Measurements from ENCODE around the gene PIP4P1. TPM values are rescaled to one million over a fixed set of nuclear protein-coding genes. Genes with fewer than 3 reads are reported as not detected.
"Not testable (repeated sequence)": the region's sequence is repeated elsewhere in the genome, so short reads cannot be mapped to it uniquely, and the experiment has no call there.

The PIP4P1 gene
- total RNA-seq, 2 donors from 2014 or later = 23.1 to 27.4 TPM

- Mint-ChIP-seq H3K4me3 (peak overlapping the region; percentile 70), H3K36me3 (ENCODE audit: low read depth) (peaks cover 7% of the 10 kb centered on the region), H3K9me3 (no peaks in the 10 kb centered on the region), H3K4me1 (peaks cover 18% of the 10 kb centered on the region), H3K27ac (peak overlapping the region; percentile 86), H3K27me3 (no peaks in the 10 kb centered on the region)
- ATAC-seq (replicated peaks) = no peak
Measured at GRCh38 chr14:20460458-20461224, 593 bp downstream of the PIP4P1 start.

- Mint-ChIP-seq H3K27me3 (no peaks in the 10 kb centered on the region), H3K9me3 (no peaks in the 10 kb centered on the region), H3K4me1 (peaks cover 18% of the 10 kb centered on the region), H3K27ac (peak overlapping the region; percentile 7), H3K4me3 (no peak overlapping the region), H3K36me3 (ENCODE audit: low read depth) (peaks cover 7% of the 10 kb centered on the region)
- no peak for ATAC-seq (replicated peaks)
Measured at GRCh38 chr14:20458031-20458789, 3.0 kb downstream of the PIP4P1 start.

GRCh38 chr14:20456971-20457370 lies 4.3 kb downstream of the PIP4P1 start:
- Mint-ChIP-seq H3K4me1 (peaks cover 18% of the 10 kb centered on the region), H3K27me3 (no peaks in the 10 kb centered on the region), H3K9me3 (no peaks in the 10 kb centered on the region), H3K4me3 (no peak overlapping the region), H3K36me3 (ENCODE audit: low read depth) (peaks cover 7% of the 10 kb centered on the region), H3K27ac (peak overlapping the region; percentile 7)
- ATAC-seq (replicated peaks) = no peak

- H3K27me3 Mint-ChIP-seq = no peaks in the 10 kb centered on the region
- H3K27ac Mint-ChIP-seq = no peak overlapping the region
- no peak overlapping the region for H3K4me3 Mint-ChIP-seq
- peak; percentile 67 for ATAC-seq (replicated peaks)
- H3K9me3 Mint-ChIP-seq = no peaks in the 10 kb centered on the region
- no peaks in the 10 kb centered on the region for H3K36me3 Mint-ChIP-seq (ENCODE audit: low read depth)
- H3K4me1 Mint-ChIP-seq = peaks cover 18% of the 10 kb centered on the region
Measured at GRCh38 chr14:20455355-20456300, 5.6 kb downstream of the PIP4P1 start.

GRCh38 chr14:20454516-20455354 lies 6.5 kb downstream of the PIP4P1 start, which contains the start of the genes APEX1 and OSGEP:
Gene APEX1 (plus strand): TSS chr14:20455226. CDS start chr14:20455646, 420 bp downstream.
Gene OSGEP (minus strand): TSS chr14:20454812. CDS start chr14:20454683, 129 bp downstream.
- peak; percentile 89 for ATAC-seq (replicated peaks)
- Mint-ChIP-seq H3K36me3 (ENCODE audit: low read depth) (no peaks in the 10 kb centered on the region), H3K4me1 (peaks cover 9% of the 10 kb centered on the region), H3K27ac (no peak within 1 kb of the TSS), H3K9me3 (no peaks in the 10 kb centered on the region), H3K27me3 (no peaks in the 10 kb centered on the region), H3K4me3 (no peak within 1 kb of the TSS)

GRCh38 chr14:20452831-20453230 lies 8.4 kb downstream of the PIP4P1 start:
- not testable (repeated sequence) for H3K27me3 Mint-ChIP-seq; ATAC-seq (replicated peaks); H3K9me3 Mint-ChIP-seq; H3K4me1 Mint-ChIP-seq; H3K27ac Mint-ChIP-seq; H3K36me3 Mint-ChIP-seq (ENCODE audit: low read depth)
- peak overlapping the region; percentile 34 for H3K4me3 Mint-ChIP-seq

- Mint-ChIP-seq H3K4me3 (no peak overlapping the region), H3K4me1 (no peaks in the 10 kb centered on the region), H3K27ac (peak overlapping the region; percentile 6), H3K27me3 (no peaks in the 10 kb centered on the region), H3K9me3 (no peaks in the 10 kb centered on the region), H3K36me3 (ENCODE audit: low read depth) (no peaks in the 10 kb centered on the region)
- ATAC-seq (replicated peaks) = no peak
Measured at GRCh38 chr14:20446889-20447288, 14.3 kb downstream of the PIP4P1 start.

- H3K9me3 Mint-ChIP-seq; H3K27me3 Mint-ChIP-seq; H3K27ac Mint-ChIP-seq; H3K4me3 Mint-ChIP-seq; H3K36me3 Mint-ChIP-seq (ENCODE audit: low read depth); ATAC-seq (replicated peaks): not testable (repeated sequence)
- peaks cover 18% of the 10 kb centered on the region for H3K4me1 Mint-ChIP-seq
Measured at GRCh38 chr14:20443650-20444049, 17.6 kb downstream of the PIP4P1 start.

- no peak for ATAC-seq (replicated peaks)
- Mint-ChIP-seq H3K27ac (peak overlapping the region; percentile 76), H3K36me3 (ENCODE audit: low read depth) (no peaks in the 10 kb centered on the region)
Measured at GRCh38 chr14:20441461-20441860, 19.8 kb downstream of the PIP4P1 start.

GRCh38 chr14:20440882-20441281 lies 20.4 kb downstream of the PIP4P1 start:
- Mint-ChIP-seq H3K27ac (peak overlapping the region; percentile 76), H3K4me3 (peak overlapping the region; percentile 38), H3K4me1 (peaks cover 18% of the 10 kb centered on the region), H3K27me3 (no peaks in the 10 kb centered on the region), H3K9me3 (no peaks in the 10 kb centered on the region), H3K36me3 (ENCODE audit: low read depth) (no peaks in the 10 kb centered on the region)
- ATAC-seq (replicated peaks) = peak; percentile 99

More at GRCh38 chr14:20441461-20441860, 19.8 kb downstream of the PIP4P1 start:
- H3K4me3 Mint-ChIP-seq = peak overlapping the region; percentile 38
- peaks cover 18% of the 10 kb centered on the region for H3K4me1 Mint-ChIP-seq
- no peaks in the 10 kb centered on the region for H3K9me3 Mint-ChIP-seq
- no peaks in the 10 kb centered on the region for H3K27me3 Mint-ChIP-seq

- Mint-ChIP-seq H3K4me3 (peak overlapping the region; percentile 38), H3K4me1 (peaks cover 18% of the 10 kb centered on the region)
- no peak for ATAC-seq (replicated peaks)
Measured at GRCh38 chr14:20440465-20440864, 20.8 kb downstream of the PIP4P1 start.

GRCh38 chr14:20438664-20439063 lies 22.6 kb downstream of the PIP4P1 start:
- Mint-ChIP-seq H3K36me3 (ENCODE audit: low read depth) (no peaks in the 10 kb centered on the region), H3K9me3 (no peaks in the 10 kb centered on the region), H3K27me3 (no peaks in the 10 kb centered on the region), H3K4me1 (peaks cover 18% of the 10 kb centered on the region), H3K4me3 (no peak overlapping the region), H3K27ac (no peak overlapping the region)
- ATAC-seq (replicated peaks) = no peak

More at GRCh38 chr14:20440465-20440864, 20.8 kb downstream of the PIP4P1 start:
- no peaks in the 10 kb centered on the region for H3K36me3 Mint-ChIP-seq (ENCODE audit: low read depth)
- H3K27ac Mint-ChIP-seq = peak overlapping the region; percentile 76
- no peaks in the 10 kb centered on the region for H3K27me3 Mint-ChIP-seq
- no peaks in the 10 kb centered on the region for H3K9me3 Mint-ChIP-seq

- H3K4me3 Mint-ChIP-seq = no peak overlapping the region
- H3K27ac Mint-ChIP-seq = no peak overlapping the region
- H3K9me3 Mint-ChIP-seq = no peaks in the 10 kb centered on the region
- H3K36me3 Mint-ChIP-seq (ENCODE audit: low read depth) = no peaks in the 10 kb centered on the region
- H3K4me1 Mint-ChIP-seq = peaks cover 13% of the 10 kb centered on the region
- no peaks in the 10 kb centered on the region for H3K27me3 Mint-ChIP-seq
- ATAC-seq (replicated peaks) = no peak
Measured at GRCh38 chr14:20436363-20436755, 24.9 kb downstream of the PIP4P1 start.

Measured in activated T-helper 17 cell treated with anti-CD3 and anti-CD28 coated beads, Interleukin-2, amount 50 U/mL, for 72 hours (primary cell).